GM18867 (cell line): ENCODE results near the gene RAP1A.
"Not testable (repeated sequence)": the region's sequence is repeated elsewhere in the genome, so short reads cannot be mapped to it uniquely, and the experiment has no call there.

Source experiments
- ATAC-seq: cut with Tn5 transposase; IDR thresholded peaks from one replicate; pipeline ENCODE4 v1.9.1; 2021; ENCODE audit warnings: mild to moderate bottlenecking, moderate library complexity; ENCODE audit not compliant: unreplicated experiment

RAP1A gene

GRCh38 chr1:111735321-111735720, 115.7 kb downstream of the RAP1A start:
- ATAC-seq: no peak

- no peak for ATAC-seq
Measured at GRCh38 chr1:111735858-111736544, 116.4 kb downstream of the RAP1A start.

GRCh38 chr1:111736548-111737215, 117.1 kb downstream of the RAP1A start:
- ATAC-seq: no peak

- no peak for ATAC-seq
Measured at GRCh38 chr1:111737216-111738132, 117.9 kb downstream of the RAP1A start.

GRCh38 chr1:111738133-111738435, 118.5 kb downstream of the RAP1A start:
- no peak for ATAC-seq

GRCh38 chr1:111738436-111739193, 119.0 kb downstream of the RAP1A start:
- ATAC-seq: peak; percentile 52

- ATAC-seq: peak; percentile 83
Measured at GRCh38 chr1:111739194-111739924, 119.8 kb downstream of the RAP1A start, which contains the start of gene INKA2. Gene INKA2, minus strand, starts transcription at chr1:111739395. Its CDS starts 153 bp downstream, at chr1:111739242.

GRCh38 chr1:111739925-111740765, 120.6 kb downstream of the RAP1A start:
- ATAC-seq: no peak

- not testable (repeated sequence) for ATAC-seq
Measured at GRCh38 chr1:111742292-111742691, 122.7 kb downstream of the RAP1A start.

- no peak for ATAC-seq
Measured at GRCh38 chr1:111742938-111743549, 123.5 kb downstream of the RAP1A start.

GRCh38 chr1:111743679-111744101, 124.1 kb downstream of the RAP1A start:
- ATAC-seq: no peak

- ATAC-seq: no peak
Measured at GRCh38 chr1:111745675-111746613, 126.4 kb downstream of the RAP1A start.

- ATAC-seq: no peak
Measured at GRCh38 chr1:111746614-111746999, 127.0 kb downstream of the RAP1A start.

GRCh38 chr1:111747282-111747734, 127.7 kb downstream of the RAP1A start:
- ATAC-seq: peak; percentile 75

- no peak for ATAC-seq
Measured at GRCh38 chr1:111747947-111748346, 128.4 kb downstream of the RAP1A start.

- ATAC-seq: no peak
Measured at GRCh38 chr1:111749628-111750027, 130.0 kb downstream of the RAP1A start.

GRCh38 chr1:111750856-111751255, 131.3 kb downstream of the RAP1A start:
- ATAC-seq: no peak
